ENCODE measurements around the gene CBFA2T3.

The CBFA2T3 gene

DNA sequence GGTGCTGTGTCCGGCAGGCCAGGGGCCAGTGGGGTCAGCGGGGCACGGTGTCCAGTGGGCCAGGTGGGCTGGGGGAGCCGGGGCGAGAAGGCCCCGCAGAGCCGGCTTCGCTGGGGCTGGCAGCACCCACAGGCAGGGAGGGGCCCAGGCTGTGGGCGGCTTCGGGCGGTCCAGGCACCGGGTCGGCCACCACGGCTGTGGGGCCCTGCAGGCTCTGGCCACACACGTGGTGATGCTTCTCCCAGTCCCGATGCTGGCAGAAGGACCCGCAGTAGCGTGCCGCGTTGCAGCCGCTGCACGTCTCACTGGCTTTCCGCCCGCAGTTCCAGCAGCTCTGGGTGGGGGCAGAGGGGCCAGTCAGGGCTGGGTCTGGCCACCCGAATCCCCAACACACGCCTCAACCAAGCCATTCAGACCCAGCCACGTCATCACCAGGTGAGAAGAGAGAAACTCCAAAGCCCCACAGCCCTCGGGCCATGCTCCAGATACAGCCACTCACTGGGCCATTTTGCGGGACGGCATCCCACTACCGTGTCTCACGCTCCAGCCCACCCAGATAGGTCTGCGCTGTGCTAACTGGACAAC is 100.0 kb downstream of the CBFA2T3 start:
- H3K4me2 ChIP-seq (ENCODE audit: low read length), result no peak overlapping the region
- H3K27me3 ChIP-seq (ENCODE audit: low read depth, low read length), result no peaks in the 10 kb centered on the region
- no peak overlapping the region for H3K4me3 ChIP-seq (ENCODE audit: low read length)
- H3K27ac ChIP-seq (ENCODE audit: low read length), result no peak overlapping the region
- H3K36me3 ChIP-seq (replicated peaks; ENCODE audit: low read depth, low read length), result peaks cover 41% of the 10 kb centered on the region
- no peak overlapping the region for H2AFZ ChIP-seq (ENCODE audit: low read depth, low read length)
- no peaks in the 10 kb centered on the region for H4K20me1 ChIP-seq (ENCODE audit: insufficient read depth, low read length)
- H3K9ac ChIP-seq (ENCODE audit: low read length), result no peak overlapping the region
- TF ChIP-seq, protein P1, sequence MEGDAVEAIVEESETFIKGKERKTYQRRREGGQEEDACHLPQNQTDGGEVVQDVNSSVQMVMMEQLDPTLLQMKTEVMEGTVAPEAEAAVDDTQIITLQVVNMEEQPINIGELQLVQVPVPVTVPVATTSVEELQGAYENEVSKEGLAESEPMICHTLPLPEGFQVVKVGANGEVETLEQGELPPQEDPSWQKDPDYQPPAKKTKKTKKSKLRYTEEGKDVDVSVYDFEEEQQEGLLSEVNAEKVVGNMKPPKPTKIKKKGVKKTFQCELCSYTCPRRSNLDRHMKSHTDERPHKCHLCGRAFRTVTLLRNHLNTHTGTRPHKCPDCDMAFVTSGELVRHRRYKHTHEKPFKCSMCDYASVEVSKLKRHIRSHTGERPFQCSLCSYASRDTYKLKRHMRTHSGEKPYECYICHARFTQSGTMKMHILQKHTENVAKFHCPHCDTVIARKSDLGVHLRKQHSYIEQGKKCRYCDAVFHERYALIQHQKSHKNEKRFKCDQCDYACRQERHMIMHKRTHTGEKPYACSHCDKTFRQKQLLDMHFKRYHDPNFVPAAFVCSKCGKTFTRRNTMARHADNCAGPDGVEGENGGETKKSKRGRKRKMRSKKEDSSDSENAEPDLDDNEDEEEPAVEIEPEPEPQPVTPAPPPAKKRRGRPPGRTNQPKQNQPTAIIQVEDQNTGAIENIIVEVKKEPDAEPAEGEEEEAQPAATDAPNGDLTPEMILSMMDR (IDR thresholded peaks at IDR 0.05; ENCODE audit: low read depth, low read length), result no peak
- no peak for TF ChIP-seq EZH2phosphoT487 (IDR thresholded peaks at IDR 0.05; ENCODE audit: low read depth)
- no peaks in the 10 kb centered on the region for H3K79me2 ChIP-seq (ENCODE audit: low read length)
- no peaks in the 10 kb centered on the region for H3K4me1 ChIP-seq (ENCODE audit: low read length)
- H3K9me3 ChIP-seq (ENCODE audit: insufficient read depth, low read length), result no peaks in the 10 kb centered on the region

DNA sequence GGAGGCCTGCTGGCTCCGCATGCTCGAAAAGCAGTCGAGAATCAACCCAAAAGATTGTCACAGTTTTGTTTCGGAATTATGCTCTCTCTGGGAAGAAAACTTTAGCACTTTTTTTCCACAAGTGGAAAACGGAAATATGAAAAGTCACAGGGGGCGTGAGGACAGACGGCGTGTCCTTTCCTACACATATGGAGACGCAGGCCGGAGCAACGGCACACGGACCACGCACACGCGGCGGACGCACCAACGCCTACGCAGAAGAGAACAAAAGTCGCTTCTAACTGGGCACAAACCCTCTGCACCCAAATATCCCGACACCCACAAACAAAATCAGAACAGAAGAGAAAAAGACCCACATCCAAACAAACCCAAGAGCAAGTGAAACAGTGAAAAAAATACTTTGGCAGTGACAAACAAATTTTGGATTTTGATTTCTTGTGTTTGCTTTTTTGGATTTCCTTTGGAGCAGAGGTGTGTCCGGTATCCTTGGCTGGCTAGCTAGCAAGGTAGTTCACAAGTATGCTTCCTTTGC is 101.2 kb downstream of the CBFA2T3 start:
- Histone ChIP-seq H4K20me1 (ENCODE audit: insufficient read depth, low read length) (no peaks in the 10 kb centered on the region), H3K27me3 (ENCODE audit: low read depth, low read length) (no peaks in the 10 kb centered on the region), H3K4me1 (ENCODE audit: low read length) (peaks cover 9% of the 10 kb centered on the region), H3K4me3 (ENCODE audit: low read length) (no peak overlapping the region), H2AFZ (ENCODE audit: low read depth, low read length) (no peak overlapping the region), H3K27ac (ENCODE audit: low read length) (no peak overlapping the region), H3K9ac (ENCODE audit: low read length) (no peak overlapping the region), H3K9me3 (ENCODE audit: insufficient read depth, low read length) (no peaks in the 10 kb centered on the region), H3K36me3 (replicated peaks; ENCODE audit: low read depth, low read length) (peaks cover 30% of the 10 kb centered on the region), H3K4me2 (ENCODE audit: low read length) (no peak overlapping the region), H3K79me2 (ENCODE audit: low read length) (no peaks in the 10 kb centered on the region)
- no peak for TF ChIP-seq EZH2phosphoT487 (IDR thresholded peaks at IDR 0.05; ENCODE audit: low read depth)
- TF ChIP-seq, protein P1 (IDR thresholded peaks at IDR 0.05; ENCODE audit: low read depth, low read length), result no peak

DNA sequence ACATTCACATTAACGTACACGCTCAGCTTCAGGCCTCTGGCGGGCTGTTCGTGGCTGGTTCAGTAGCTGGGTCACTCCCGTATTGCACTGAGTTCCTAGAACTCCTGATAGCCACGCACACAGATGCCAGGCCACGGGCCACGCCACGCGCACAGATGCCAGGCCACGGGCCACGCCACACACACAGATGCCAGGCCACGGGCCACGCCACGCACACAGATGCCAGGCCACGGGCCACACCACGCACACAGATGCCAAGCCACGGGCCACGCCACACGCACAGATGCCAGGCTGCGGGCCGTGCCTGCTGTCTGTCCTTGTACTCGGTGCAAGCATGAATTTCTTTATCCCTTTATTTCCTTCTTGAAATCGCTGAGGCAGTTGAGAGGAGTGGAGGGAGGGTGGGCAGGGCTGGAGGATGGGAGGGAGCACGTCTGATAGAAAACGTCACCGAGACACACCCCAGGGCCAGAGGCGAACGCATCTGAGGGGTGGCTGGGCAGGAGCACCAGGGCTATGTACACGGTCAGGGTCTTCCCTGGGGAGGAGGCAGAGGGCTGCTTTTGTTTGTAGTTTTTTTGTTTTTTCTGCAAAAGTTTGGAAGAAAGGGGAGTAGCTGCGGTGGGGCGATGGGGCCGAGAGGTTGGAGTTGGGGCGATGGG is 101.9 kb downstream of the CBFA2T3 start:
- Histone ChIP-seq H3K9me3 (ENCODE audit: insufficient read depth, low read length) (no peaks in the 10 kb centered on the region), H3K4me1 (ENCODE audit: low read length) (peaks cover 16% of the 10 kb centered on the region), H3K9ac (ENCODE audit: low read length) (no peak overlapping the region), H2AFZ (ENCODE audit: low read depth, low read length) (no peak overlapping the region), H3K27ac (ENCODE audit: low read length) (no peak overlapping the region), H3K4me2 (ENCODE audit: low read length) (no peak overlapping the region), H3K4me3 (ENCODE audit: low read length) (no peak overlapping the region), H3K36me3 (replicated peaks; ENCODE audit: low read depth, low read length) (peaks cover 26% of the 10 kb centered on the region), H3K27me3 (ENCODE audit: low read depth, low read length) (no peaks in the 10 kb centered on the region), H4K20me1 (ENCODE audit: insufficient read depth, low read length) (no peaks in the 10 kb centered on the region), H3K79me2 (ENCODE audit: low read length) (no peaks in the 10 kb centered on the region)
- TF ChIP-seq EZH2phosphoT487 (IDR thresholded peaks at IDR 0.05; ENCODE audit: low read depth), result no peak
- TF ChIP-seq, protein P1 (IDR thresholded peaks at IDR 0.05; ENCODE audit: low read depth, low read length), result no peak

DNA sequence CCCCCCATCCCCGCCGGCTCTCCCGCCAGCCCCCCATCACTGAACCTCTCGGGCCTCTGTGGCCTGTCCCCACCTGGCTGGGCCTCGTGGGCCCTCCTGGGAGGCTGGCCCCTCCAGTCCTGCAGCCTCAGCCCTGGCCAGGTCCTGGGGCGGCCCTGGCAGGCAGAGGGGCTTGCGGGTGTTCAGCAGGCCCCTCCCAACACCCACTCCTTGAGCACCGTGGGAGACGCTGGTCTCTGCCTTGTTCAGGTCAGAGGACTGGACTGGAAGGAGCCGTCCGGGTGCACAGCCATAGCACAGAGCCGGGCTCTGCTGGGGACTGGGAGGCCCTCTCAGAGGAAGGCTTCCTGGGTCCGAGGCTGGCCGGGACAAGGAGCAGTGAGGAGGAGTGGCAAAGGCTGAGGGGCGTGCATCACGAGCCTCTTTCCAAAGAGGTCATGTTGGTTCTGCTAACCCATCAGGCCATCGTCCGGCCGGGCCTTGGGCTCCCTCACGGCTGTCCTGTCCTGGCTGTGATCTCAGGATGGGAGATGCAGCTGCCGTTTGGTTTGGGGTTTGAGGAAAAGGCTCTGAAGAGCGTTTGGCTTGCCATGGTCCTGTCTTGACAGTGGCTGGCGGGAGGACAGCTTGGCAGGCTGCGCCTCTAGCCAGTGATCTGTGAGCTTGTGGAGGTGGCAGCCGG is 104.2 kb downstream of the CBFA2T3 start:
- H3K36me3 ChIP-seq (replicated peaks; ENCODE audit: low read depth, low read length), result peaks cover 19% of the 10 kb centered on the region
- H3K79me2 ChIP-seq (ENCODE audit: low read length), result no peaks in the 10 kb centered on the region
- no peak overlapping the region for H3K9ac ChIP-seq (ENCODE audit: low read length)
- no peak overlapping the region for H2AFZ ChIP-seq (ENCODE audit: low read depth, low read length)
- H3K9me3 ChIP-seq (ENCODE audit: insufficient read depth, low read length), result no peaks in the 10 kb centered on the region
- no peaks in the 10 kb centered on the region for H4K20me1 ChIP-seq (ENCODE audit: insufficient read depth, low read length)
- no peak overlapping the region for H3K4me2 ChIP-seq (ENCODE audit: low read length)
- H3K27ac ChIP-seq (ENCODE audit: low read length), result no peak overlapping the region
- H3K4me1 ChIP-seq (ENCODE audit: low read length), result peaks cover 16% of the 10 kb centered on the region
- no peak for TF ChIP-seq EZH2phosphoT487 (IDR thresholded peaks at IDR 0.05; ENCODE audit: low read depth)
- TF ChIP-seq, protein P1 (IDR thresholded peaks at IDR 0.05; ENCODE audit: low read depth, low read length), result no peak
- peaks cover 5% of the 10 kb centered on the region for H3K27me3 ChIP-seq (ENCODE audit: low read depth, low read length)
- H3K4me3 ChIP-seq (ENCODE audit: low read length), result no peak overlapping the region
